Nephron progenitor cell (in vitro differentiated cells): ENCODE data around the gene AP5Z1.
A peak's percentile ranks its signal among the peaks of the same experiment; 100 is the strongest.

Experiments used
- DNase-seq: peaks from one replicate; pipeline ENCODE4 v3.0.0; 2021
- H3K27ac Mint-ChIP-seq: 2 replicates; pipeline ENCODE4 v1.8.0; 2021; ENCODE audit warnings: mild to moderate bottlenecking, moderate library complexity, mixed read lengths
- H3K27me3 Mint-ChIP-seq: 2 replicates; pipeline ENCODE4 v1.8.0; 2021; ENCODE audit warnings: mild to moderate bottlenecking, low read depth, mixed read lengths; ENCODE audit not compliant: poor library complexity
- H3K36me3 Mint-ChIP-seq: 2 replicates; pipeline ENCODE4 v1.8.0; 2021; ENCODE audit warnings: low read depth, mixed read lengths
- H3K4me1 Mint-ChIP-seq: 2 replicates; pipeline ENCODE4 v1.8.0; 2021; ENCODE audit warnings: mixed read lengths
- H3K4me3 Mint-ChIP-seq: 2 replicates; pipeline ENCODE4 v1.8.0; 2021; ENCODE audit warnings: mild to moderate bottlenecking, moderate library complexity, mixed read lengths
- H3K9me3 Mint-ChIP-seq: 2 replicates; pipeline ENCODE4 v1.8.0; 2021; ENCODE audit warnings: mild to moderate bottlenecking, moderate library complexity, mixed read lengths
- CTCF ChIP-seq: fragments of 200-600 bp; sonication (generic); IDR thresholded peaks from 2 replicates; pipeline ENCODE4 v1.5.0; 2021; ENCODE audit warnings: antibody characterized with exemption

The AP5Z1 gene

GRCh38 chr7:4754433-4755010, 20.9 kb upstream of the AP5Z1 start:
- Mint-ChIP-seq H3K27ac (no peak overlapping the region), H3K9me3 (no peaks in the 10 kb centered on the region), H3K4me1 (no peaks in the 10 kb centered on the region), H3K36me3 (peaks cover 33% of the 10 kb centered on the region), H3K27me3 (no peaks in the 10 kb centered on the region), H3K4me3 (no peak overlapping the region)
- DNase-seq, result no peak
- no peak for TF ChIP-seq CTCF

GRCh38 chr7:4755045-4755444, 20.4 kb upstream of the AP5Z1 start:
- Mint-ChIP-seq H3K27ac (peak overlapping the region; percentile 25), H3K36me3 (peaks cover 38% of the 10 kb centered on the region), H3K4me3 (no peak overlapping the region), H3K9me3 (no peaks in the 10 kb centered on the region), H3K27me3 (no peaks in the 10 kb centered on the region), H3K4me1 (peaks cover 4% of the 10 kb centered on the region)
- no peak for TF ChIP-seq CTCF
- DNase-seq, result no peak

- no peak for DNase-seq
- no peak overlapping the region for H3K4me3 Mint-ChIP-seq
- no peak overlapping the region for H3K27ac Mint-ChIP-seq
- H3K4me1 Mint-ChIP-seq, result peaks cover 12% of the 10 kb centered on the region
- no peaks in the 10 kb centered on the region for H3K27me3 Mint-ChIP-seq
- H3K9me3 Mint-ChIP-seq, result no peaks in the 10 kb centered on the region
- H3K36me3 Mint-ChIP-seq, result peaks cover 55% of the 10 kb centered on the region
- no peak for TF ChIP-seq CTCF
Observed at GRCh38 chr7:4758111-4758510, 17.3 kb upstream of the AP5Z1 start.

GRCh38 chr7:4758791-4759190, 16.6 kb upstream of the AP5Z1 start:
- no peak overlapping the region for H3K4me3 Mint-ChIP-seq
- no peaks in the 10 kb centered on the region for H3K9me3 Mint-ChIP-seq
- no peak for DNase-seq
- peaks cover 56% of the 10 kb centered on the region for H3K36me3 Mint-ChIP-seq
- TF ChIP-seq CTCF, result no peak
- no peaks in the 10 kb centered on the region for H3K27me3 Mint-ChIP-seq
- H3K27ac Mint-ChIP-seq, result no peak overlapping the region
- peaks cover 12% of the 10 kb centered on the region for H3K4me1 Mint-ChIP-seq

- DNase-seq, result no peak
- H3K27ac Mint-ChIP-seq, result no peak overlapping the region
- peaks cover 56% of the 10 kb centered on the region for H3K36me3 Mint-ChIP-seq
- TF ChIP-seq CTCF, result no peak
- H3K4me1 Mint-ChIP-seq, result peaks cover 12% of the 10 kb centered on the region
- H3K9me3 Mint-ChIP-seq, result no peaks in the 10 kb centered on the region
- H3K27me3 Mint-ChIP-seq, result no peaks in the 10 kb centered on the region
- no peak overlapping the region for H3K4me3 Mint-ChIP-seq
Observed at GRCh38 chr7:4759211-4759610, 16.2 kb upstream of the AP5Z1 start.

GRCh38 chr7:4760952-4761351, 14.5 kb upstream of the AP5Z1 start:
- peaks cover 46% of the 10 kb centered on the region for H3K36me3 Mint-ChIP-seq
- TF ChIP-seq CTCF, result no peak
- no peaks in the 10 kb centered on the region for H3K27me3 Mint-ChIP-seq
- DNase-seq, result no peak
- no peaks in the 10 kb centered on the region for H3K9me3 Mint-ChIP-seq
- H3K4me3 Mint-ChIP-seq, result no peak overlapping the region
- H3K4me1 Mint-ChIP-seq, result peaks cover 12% of the 10 kb centered on the region
- H3K27ac Mint-ChIP-seq, result no peak overlapping the region
